ENCODE results near the gene TAAR6.
"Not testable (repeated sequence)": the region's sequence is repeated elsewhere in the genome, so short reads cannot be mapped to it uniquely, and the experiment has no call there.

Gene TAAR6

GRCh38 chr6:132590362-132590761 is 20.2 kb downstream of the TAAR6 start:
- Histone ChIP-seq H3K4me3 (no peak overlapping the region), H3K27me3 (no peaks in the 10 kb centered on the region), H3K36me3 (no peaks in the 10 kb centered on the region), H3K9me3 (no peaks in the 10 kb centered on the region), H3K27ac (no peak overlapping the region), H3K4me1 (no peaks in the 10 kb centered on the region)
- DNase-seq: no peak
- TF ChIP-seq CTCF (IDR thresholded peaks at IDR 0.05): no peak
- intact Hi-C loops (cut with DNase I; ENCODE audit: low total_unique reads): no loop called here

GRCh38 chr6:132592855-132593254 is 22.7 kb downstream of the TAAR6 start:
- no peaks in the 10 kb centered on the region for H3K27me3 ChIP-seq
- H3K9me3 ChIP-seq: no peaks in the 10 kb centered on the region
- no peak for TF ChIP-seq CTCF (IDR thresholded peaks at IDR 0.05)
- H3K36me3 ChIP-seq: no peaks in the 10 kb centered on the region
- H3K27ac ChIP-seq: no peak overlapping the region
- H3K4me1 ChIP-seq: no peaks in the 10 kb centered on the region
- intact Hi-C loops (cut with DNase I; ENCODE audit: low total_unique reads): no loop called here
- no peak for DNase-seq
- H3K4me3 ChIP-seq: no peak overlapping the region

GRCh38 chr6:132596201-132596600 is 26.1 kb downstream of the TAAR6 start:
- no peak overlapping the region for H3K4me3 ChIP-seq
- H3K4me1 ChIP-seq: no peaks in the 10 kb centered on the region
- intact Hi-C loops (cut with DNase I; ENCODE audit: low total_unique reads): no loop called here
- H3K27me3 ChIP-seq: no peaks in the 10 kb centered on the region
- no peak for DNase-seq
- H3K9me3 ChIP-seq: no peaks in the 10 kb centered on the region
- no peaks in the 10 kb centered on the region for H3K36me3 ChIP-seq
- no peak overlapping the region for H3K27ac ChIP-seq
- TF ChIP-seq CTCF (IDR thresholded peaks at IDR 0.05): no peak

GRCh38 chr6:132598473-132598872 is 28.4 kb downstream of the TAAR6 start:
- H3K27ac ChIP-seq: no peak overlapping the region
- H3K36me3 ChIP-seq: no peaks in the 10 kb centered on the region
- intact Hi-C loops (cut with DNase I; ENCODE audit: low total_unique reads): no loop called here
- DNase-seq: no peak
- no peaks in the 10 kb centered on the region for H3K9me3 ChIP-seq
- H3K27me3 ChIP-seq: no peaks in the 10 kb centered on the region
- no peak for TF ChIP-seq CTCF (IDR thresholded peaks at IDR 0.05)
- no peaks in the 10 kb centered on the region for H3K4me1 ChIP-seq
- H3K4me3 ChIP-seq: no peak overlapping the region

GRCh38 chr6:132600900-132601299 is 30.8 kb downstream of the TAAR6 start:
- H3K36me3 ChIP-seq; intact Hi-C loops (cut with DNase I; ENCODE audit: low total_unique reads); H3K27me3 ChIP-seq: not testable (repeated sequence)

GRCh38 chr6:132604635-132605152 is 34.6 kb downstream of the TAAR6 start:
- no peak for DNase-seq
- Histone ChIP-seq H3K27me3 (peaks cover 0 to 3% of the 10 kb centered on the region in 2 donors), H3K27ac (no peak overlapping the region), H3K36me3 (no peaks in the 10 kb centered on the region), H3K4me1 (no peaks in the 10 kb centered on the region), H3K4me3 (no peak overlapping the region), H3K9me3 (no peaks in the 10 kb centered on the region)
- no peak for TF ChIP-seq CTCF (IDR thresholded peaks at IDR 0.05)
- intact Hi-C loops (cut with DNase I; ENCODE audit: low total_unique reads): loop anchor here (5.0 kb wide), 1 partner anchor 288 kb away; no protein-coding TSS in a partner anchor

More at GRCh38 chr6:132600900-132601299, 30.8 kb downstream of the TAAR6 start:
- not testable (repeated sequence) for H3K4me1 ChIP-seq, DNase-seq, H3K4me3 ChIP-seq, H3K27ac ChIP-seq, H3K9me3 ChIP-seq

Measured in tibial artery (tissue), 4 donors.